ENCODE results near the gene NBPF12.
A peak's percentile ranks its signal among the peaks of the same experiment; 100 is the strongest.
"Not testable (repeated sequence)": the region's sequence is repeated elsewhere in the genome, so short reads cannot be mapped to it uniquely, and the experiment has no call there.

The NBPF12 gene

GRCh38 chr1:146964340-146964739 is 26.2 kb downstream of the NBPF12 start:
- H3K9me3 ChIP-seq (ENCODE audit: control insufficient read depth, insufficient read depth, low read depth, low read length); H3K4me1 ChIP-seq (ENCODE audit: control insufficient read depth, insufficient read depth, low read length); H3K27ac ChIP-seq (ENCODE audit: extremely low read depth, low read depth, low read length); H3K4me3 ChIP-seq (ENCODE audit: low read depth, low read length); CTCF ChIA-PET; POLR2A ChIA-PET: not testable (repeated sequence)
- TF ChIP-seq, protein P1, sequence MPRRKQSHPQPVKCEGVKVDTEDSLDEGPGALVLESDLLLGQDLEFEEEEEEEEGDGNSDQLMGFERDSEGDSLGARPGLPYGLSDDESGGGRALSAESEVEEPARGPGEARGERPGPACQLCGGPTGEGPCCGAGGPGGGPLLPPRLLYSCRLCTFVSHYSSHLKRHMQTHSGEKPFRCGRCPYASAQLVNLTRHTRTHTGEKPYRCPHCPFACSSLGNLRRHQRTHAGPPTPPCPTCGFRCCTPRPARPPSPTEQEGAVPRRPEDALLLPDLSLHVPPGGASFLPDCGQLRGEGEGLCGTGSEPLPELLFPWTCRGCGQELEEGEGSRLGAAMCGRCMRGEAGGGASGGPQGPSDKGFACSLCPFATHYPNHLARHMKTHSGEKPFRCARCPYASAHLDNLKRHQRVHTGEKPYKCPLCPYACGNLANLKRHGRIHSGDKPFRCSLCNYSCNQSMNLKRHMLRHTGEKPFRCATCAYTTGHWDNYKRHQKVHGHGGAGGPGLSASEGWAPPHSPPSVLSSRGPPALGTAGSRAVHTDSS (tag by site-specific recombination; IDR thresholded peaks at IDR 0.05), result peak; percentile 29; the same call in 1 of the 2 replicates
- peaks cover 0 to 32% of the 10 kb centered on the region in 2 experiments; a peak in 1 of 3 replicates for H3K36me3 ChIP-seq (ENCODE audit: control insufficient read depth in 2 of 2, insufficient read depth in 1 of 2, low read length in 2 of 2)

DNA sequence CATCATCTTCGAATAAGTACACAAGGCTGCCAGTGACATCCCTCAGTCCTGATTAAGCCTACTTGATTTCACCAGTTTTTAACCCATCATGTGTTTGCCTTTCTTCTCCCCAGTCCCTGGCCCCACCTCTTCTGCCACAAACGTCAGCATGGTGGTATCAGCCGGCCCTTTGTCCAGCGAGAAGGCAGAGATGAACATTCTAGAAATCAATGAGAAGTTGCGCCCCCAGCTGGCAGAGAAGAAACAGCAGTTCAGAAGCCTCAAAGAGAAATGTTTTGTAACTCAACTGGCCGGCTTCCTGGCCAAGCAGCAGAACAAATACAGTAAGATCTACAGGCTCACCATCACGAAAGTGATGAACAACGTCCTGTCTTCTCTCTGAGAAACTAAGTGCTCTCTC is 28.2 kb downstream of the NBPF12 start:
- H3K27ac ChIP-seq (ENCODE audit: extremely low read depth, low read depth, low read length); CTCF ChIA-PET; H3K4me1 ChIP-seq (ENCODE audit: control insufficient read depth, insufficient read depth, low read length); H3K4me3 ChIP-seq (ENCODE audit: low read depth, low read length); H3K9me3 ChIP-seq (ENCODE audit: control insufficient read depth, insufficient read depth, low read depth, low read length); POLR2A ChIA-PET: not testable (repeated sequence)
- peaks cover 0 to 43% of the 10 kb centered on the region in 2 experiments; a peak in 1 of 3 replicates for H3K36me3 ChIP-seq (ENCODE audit: control insufficient read depth in 2 of 2, insufficient read depth in 1 of 2, low read length in 2 of 2)

GRCh38 chr1:146970656-146971055 is 32.5 kb downstream of the NBPF12 start:
- POLR2A ChIA-PET; H3K27ac ChIP-seq (ENCODE audit: extremely low read depth, low read depth, low read length); H3K9me3 ChIP-seq (ENCODE audit: control insufficient read depth, insufficient read depth, low read depth, low read length); CTCF ChIA-PET; H3K4me3 ChIP-seq (ENCODE audit: low read depth, low read length); H3K4me1 ChIP-seq (ENCODE audit: control insufficient read depth, insufficient read depth, low read length): not testable (repeated sequence)
- H3K36me3 ChIP-seq (ENCODE audit: control insufficient read depth in 2 of 2, insufficient read depth in 1 of 2, low read length in 2 of 2), result peaks cover 0 to 30% of the 10 kb centered on the region in 2 experiments; a peak in 2 of 3 replicates
- TF ChIP-seq, protein P1 (tag by site-specific recombination; IDR thresholded peaks at IDR 0.05), result 0 out of 2 replicates have a peak, but pooled peaks have one; percentile 43

DNA sequence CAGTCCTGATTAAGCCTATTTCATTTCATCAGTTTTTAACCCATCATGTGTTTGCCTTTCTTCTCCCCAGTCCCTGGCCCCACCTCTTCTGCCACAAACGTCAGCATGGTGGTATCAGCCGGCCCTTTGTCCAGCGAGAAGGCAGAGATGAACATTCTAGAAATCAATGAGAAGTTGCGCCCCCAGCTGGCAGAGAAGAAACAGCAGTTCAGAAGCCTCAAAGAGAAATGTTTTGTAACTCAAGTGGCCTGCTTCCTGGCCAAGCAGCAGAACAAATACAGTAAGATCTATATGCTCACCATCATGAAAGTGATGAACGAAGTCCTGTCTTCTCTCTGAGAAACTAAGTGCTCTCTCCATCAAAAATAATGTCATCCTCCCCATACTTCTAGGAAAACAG is 34.6 kb downstream of the NBPF12 start:
- H3K27ac ChIP-seq (ENCODE audit: extremely low read depth, low read depth, low read length); H3K4me3 ChIP-seq (ENCODE audit: low read depth, low read length); H3K9me3 ChIP-seq (ENCODE audit: control insufficient read depth, insufficient read depth, low read depth, low read length); POLR2A ChIA-PET; CTCF ChIA-PET; H3K4me1 ChIP-seq (ENCODE audit: control insufficient read depth, insufficient read depth, low read length): not testable (repeated sequence)
- H3K36me3 ChIP-seq (ENCODE audit: control insufficient read depth in 2 of 2, insufficient read depth in 1 of 2, low read length in 2 of 2), result peaks cover 0 to 19% of the 10 kb centered on the region in 2 experiments; a peak in 2 of 3 replicates

DNA sequence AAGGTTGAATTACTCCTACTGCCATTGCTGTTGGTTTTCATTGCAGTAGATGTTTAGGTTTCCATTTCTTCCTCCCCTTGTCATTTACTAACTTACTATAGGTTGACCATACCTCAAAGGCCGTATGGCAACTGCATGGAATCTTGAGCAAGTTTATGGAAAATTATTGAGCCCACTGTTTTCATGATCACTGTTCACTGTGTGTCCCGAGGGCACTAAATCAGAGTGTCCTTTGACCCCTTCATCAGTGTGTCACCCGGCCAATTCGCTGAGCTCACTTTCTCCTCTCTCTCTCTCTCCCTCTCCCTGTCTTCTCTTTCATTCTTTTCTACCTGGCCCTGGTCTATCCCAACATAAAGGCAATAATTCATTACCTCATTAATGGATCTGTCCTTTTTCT is 47.7 kb downstream of the NBPF12 start:
- H3K36me3 ChIP-seq (ENCODE audit: control insufficient read depth in 2 of 2, insufficient read depth in 1 of 2, low read length in 2 of 2), result peaks cover 3 to 18% of the 10 kb centered on the region in 2 experiments; a peak in 2 of 3 replicates
- H3K4me1 ChIP-seq (ENCODE audit: control insufficient read depth, insufficient read depth, low read length); POLR2A ChIA-PET; H3K4me3 ChIP-seq (ENCODE audit: low read depth, low read length); CTCF ChIA-PET; H3K9me3 ChIP-seq (ENCODE audit: control insufficient read depth, insufficient read depth, low read depth, low read length); H3K27ac ChIP-seq (ENCODE audit: extremely low read depth, low read depth, low read length): not testable (repeated sequence)

GRCh38 chr1:146986450-146986849 is 48.3 kb downstream of the NBPF12 start:
- CTCF ChIA-PET; POLR2A ChIA-PET; H3K4me3 ChIP-seq (ENCODE audit: low read depth, low read length); H3K27ac ChIP-seq (ENCODE audit: extremely low read depth, low read depth, low read length); H3K4me1 ChIP-seq (ENCODE audit: control insufficient read depth, insufficient read depth, low read length); H3K9me3 ChIP-seq (ENCODE audit: control insufficient read depth, insufficient read depth, low read depth, low read length): not testable (repeated sequence)
- H3K36me3 ChIP-seq (ENCODE audit: control insufficient read depth in 2 of 2, insufficient read depth in 1 of 2, low read length in 2 of 2), result peaks cover 3 to 22% of the 10 kb centered on the region in 2 experiments; a peak in 2 of 3 replicates

- H3K9me3 ChIP-seq (ENCODE audit: control insufficient read depth, insufficient read depth, low read depth, low read length); CTCF ChIA-PET; H3K4me3 ChIP-seq (ENCODE audit: low read depth, low read length); H3K4me1 ChIP-seq (ENCODE audit: control insufficient read depth, insufficient read depth, low read length); POLR2A ChIA-PET; H3K27ac ChIP-seq (ENCODE audit: extremely low read depth, low read depth, low read length): not testable (repeated sequence)
- TF ChIP-seq ZSCAN4 (tag by site-specific recombination; IDR thresholded peaks at IDR 0.05) (peak; percentile 92), ZNF596 (tag by site-specific recombination; IDR thresholded peaks at IDR 0.05) (peak; percentile 27; the same call in 1 of the 2 replicates)
- peaks cover 3 to 22% of the 10 kb centered on the region in 2 experiments; a peak in 2 of 3 replicates for H3K36me3 ChIP-seq (ENCODE audit: control insufficient read depth in 2 of 2, insufficient read depth in 1 of 2, low read length in 2 of 2)
Observed at GRCh38 chr1:146987502-146987901, 49.4 kb downstream of the NBPF12 start.

GRCh38 chr1:146989455-146989854 is 51.3 kb downstream of the NBPF12 start:
- H3K9me3 ChIP-seq (ENCODE audit: control insufficient read depth, insufficient read depth, low read depth, low read length); H3K4me1 ChIP-seq (ENCODE audit: control insufficient read depth, insufficient read depth, low read length); H3K27ac ChIP-seq (ENCODE audit: extremely low read depth, low read depth, low read length); H3K4me3 ChIP-seq (ENCODE audit: low read depth, low read length); CTCF ChIA-PET; POLR2A ChIA-PET: not testable (repeated sequence)
- peaks cover 3 to 22% of the 10 kb centered on the region in 2 experiments; a peak in 2 of 3 replicates for H3K36me3 ChIP-seq (ENCODE audit: control insufficient read depth in 2 of 2, insufficient read depth in 1 of 2, low read length in 2 of 2)

DNA sequence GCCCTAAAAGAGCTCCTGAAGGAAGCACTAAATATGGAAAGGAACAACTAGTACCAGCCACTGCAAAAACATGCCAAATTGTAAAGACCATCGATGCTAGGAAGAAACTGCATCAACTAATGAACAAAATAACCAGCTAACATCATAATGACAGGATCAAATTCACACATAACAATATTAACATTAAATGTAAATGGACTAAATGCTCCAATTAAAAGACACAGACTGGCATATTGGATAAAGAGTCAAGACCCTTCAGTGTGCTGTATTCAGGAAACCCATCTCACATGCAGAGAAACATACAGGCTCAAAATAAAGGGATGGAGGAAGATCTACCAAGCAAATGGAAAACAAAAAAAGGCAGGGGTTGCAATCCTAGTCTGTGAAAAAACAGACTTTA is 70.4 kb downstream of the NBPF12 start:
- not testable (repeated sequence) for H3K4me3 ChIP-seq (ENCODE audit: low read depth, low read length)

More for the DNA sequence above, 70.4 kb downstream of the NBPF12 start:
- H3K36me3 ChIP-seq (ENCODE audit: control insufficient read depth in 2 of 2, insufficient read depth in 1 of 2, low read length in 2 of 2); H3K27ac ChIP-seq (ENCODE audit: extremely low read depth, low read depth, low read length); H3K4me1 ChIP-seq (ENCODE audit: control insufficient read depth, insufficient read depth, low read length); POLR2A ChIA-PET; CTCF ChIA-PET; H3K9me3 ChIP-seq (ENCODE audit: control insufficient read depth, insufficient read depth, low read depth, low read length): not testable (repeated sequence)

Data from HEK293 (cell line).